ENCODE results near the gene PREX1.

- TF ChIP-seq CTCF (IDR thresholded peaks at IDR 0.05) (no peak), POLR2A (IDR thresholded peaks at IDR 0.05) (no peak)
Measured at GRCh38 chr20:48837014-48837413, 9.2 kb upstream of the PREX1 start.

Data from adrenal gland (tissue), 5 donors.